Measurements from ENCODE around the gene PCYT1B.
"Not testable (repeated sequence)": the region's sequence is repeated elsewhere in the genome, so short reads cannot be mapped to it uniquely, and the experiment has no call there.

- not testable (repeated sequence) for TF ChIP-seq POLR2A, CTCF (IDR thresholded peaks at IDR 0.05)
Observed at GRCh38 chrX:24605941-24606340, 41.2 kb downstream of the PCYT1B start.
